SK-N-SH treated with all-trans-retinoic acid at 6 μM for 48 hours (cell line): ENCODE results near the gene HSPB6.

Experiments used
- ATAC-seq: fragments of 200-7000 bp; cut with Tn5 transposase; 3 replicates; pipeline ENCODE4 v1.9.1; 2020; ENCODE audit warnings: mild to moderate bottlenecking, moderate library complexity
- ARNTL ChIP-seq: fragments of 450-650 bp; formaldehyde crosslinking; IDR thresholded peaks from 2 replicates; pipeline ENCODE4 v1.5.0; 2020; ENCODE audit warnings: low read depth, mild to moderate bottlenecking, moderate library complexity, borderline replicate concordance
- BACH2 ChIP-seq: fragments of 250-450 bp; sonication (Bioruptor Pico); IDR thresholded peaks from 2 replicates; pipeline ENCODE4 v1.9.0; 2021; ENCODE audit warnings: mild to moderate bottlenecking, borderline replicate concordance
- CSDC2 ChIP-seq: fragments of 250-450 bp; sonication (Bioruptor Pico); IDR thresholded peaks from 2 replicates; pipeline ENCODE4 v1.5.0; 2020; ENCODE audit warnings: mild to moderate bottlenecking, moderate library complexity
- ESRRG ChIP-seq: fragments of 250-450 bp; sonication (Bioruptor Pico); IDR thresholded peaks from 2 replicates; pipeline ENCODE4 v1.6.1; 2021; ENCODE audit warnings: mild to moderate bottlenecking
- GLIS3 ChIP-seq: fragments of 250-450 bp; sonication (Bioruptor Pico); IDR thresholded peaks from 2 replicates; pipeline ENCODE4 v1.5.0; 2020; ENCODE audit warnings: mild to moderate bottlenecking, moderate library complexity
- ISL1 ChIP-seq: fragments of 250-450 bp; sonication (Bioruptor Pico); IDR thresholded peaks from 2 replicates; pipeline ENCODE4 v2.1.2; 2022; ENCODE audit warnings: mild to moderate bottlenecking, moderate library complexity
- OSR1 ChIP-seq: fragments of 250-450 bp; sonication (Bioruptor Pico); IDR thresholded peaks from 2 replicates; pipeline ENCODE4 v1.8.0; 2022; ENCODE audit warnings: moderate library complexity, mild to moderate bottlenecking, inconsistent platforms
- PPARA ChIP-seq: fragments of 250-450 bp; sonication (Bioruptor Pico); IDR thresholded peaks from 2 replicates; pipeline ENCODE4 v1.5.0; 2020; ENCODE audit warnings: mild to moderate bottlenecking, borderline replicate concordance
- RARB ChIP-seq: fragments of 250-450 bp; sonication (Bioruptor Pico); IDR thresholded peaks from 2 replicates; pipeline ENCODE4 v1.8.0; 2021; ENCODE audit warnings: mild to moderate bottlenecking, moderate library complexity
- SNAI2 ChIP-seq: fragments of 250-450 bp; sonication (Bioruptor Pico); IDR thresholded peaks from 2 replicates; pipeline ENCODE4 v1.5.0; 2020; ENCODE audit warnings: mild to moderate bottlenecking, moderate library complexity
- TCF4 ChIP-seq: fragments of 250-450 bp; sonication (Bioruptor Pico); IDR thresholded peaks from 2 replicates; pipeline ENCODE4 v1.8.0; 2021; ENCODE audit warnings: mild to moderate bottlenecking, moderate library complexity, borderline replicate concordance
- TOX ChIP-seq: fragments of 250-450 bp; sonication (Bioruptor Pico); IDR thresholded peaks from 2 replicates; pipeline ENCODE4 v1.8.0; 2021; ENCODE audit warnings: mild to moderate bottlenecking, moderate library complexity, borderline replicate concordance
- ZFP3 ChIP-seq: fragments of 250-450 bp; sonication (Bioruptor Pico); IDR thresholded peaks from 2 replicates; pipeline ENCODE4 v1.5.0; 2020; ENCODE audit warnings: mild to moderate bottlenecking, moderate library complexity
- ZFP30 ChIP-seq: fragments of 450-650 bp; formaldehyde crosslinking; IDR thresholded peaks from 2 replicates; pipeline ENCODE4 v1.5.0; 2022; ENCODE audit warnings: mild to moderate bottlenecking, moderate library complexity
- ZNF565 ChIP-seq: fragments of 450-650 bp; formaldehyde crosslinking; conservative IDR thresholded peaks from 2 replicates; pipeline ENCODE4 v1.5.0; 2020; ENCODE audit warnings: low read depth, mild to moderate bottlenecking, moderate library complexity
- ZNF70 ChIP-seq: fragments of 450-650 bp; formaldehyde crosslinking; IDR thresholded peaks from 2 replicates; pipeline ENCODE4 v1.5.0; 2020; ENCODE audit warnings: mild to moderate bottlenecking, moderate library complexity
- ZNF8 ChIP-seq: fragments of 450-650 bp; formaldehyde crosslinking; IDR thresholded peaks from 2 replicates; pipeline ENCODE4 v1.5.0; 2020; ENCODE audit warnings: mild to moderate bottlenecking, moderate library complexity
- TF ChIP-seq, protein P1 (sequence below): fragments of 250-450 bp; sonication (Bioruptor Pico); IDR thresholded peaks from 2 replicates; pipeline ENCODE4 v1.8.0; 2020; ENCODE audit warnings: mild to moderate bottlenecking, moderate library complexity, borderline replicate concordance
- TF ChIP-seq, protein P2 (sequence below): fragments of 250-450 bp; sonication (Bioruptor Pico); IDR thresholded peaks from 2 replicates; pipeline ENCODE4 v1.8.0; 2021; ENCODE audit warnings: low read depth, mild to moderate bottlenecking, moderate library complexity, borderline replicate concordance
- TF ChIP-seq, protein P3 (sequence below): fragments of 250-450 bp; sonication (Bioruptor Pico); IDR thresholded peaks from 2 replicates; pipeline ENCODE4 v1.5.1; 2020; ENCODE audit warnings: low read depth, mild to moderate bottlenecking, moderate library complexity
- TF ChIP-seq, protein P4 (sequence below): fragments of 250-450 bp; sonication (Bioruptor Pico); IDR thresholded peaks from 2 replicates; pipeline ENCODE4 v1.5.0; 2020; ENCODE audit warnings: mild to moderate bottlenecking, moderate library complexity
- TF ChIP-seq, protein P5 (sequence below): fragments of 250-450 bp; sonication (Bioruptor Pico); IDR thresholded peaks from 2 replicates; pipeline ENCODE4 v1.5.1; 2021; ENCODE audit warnings: mild to moderate bottlenecking, moderate library complexity

The HSPB6 gene

DNA sequence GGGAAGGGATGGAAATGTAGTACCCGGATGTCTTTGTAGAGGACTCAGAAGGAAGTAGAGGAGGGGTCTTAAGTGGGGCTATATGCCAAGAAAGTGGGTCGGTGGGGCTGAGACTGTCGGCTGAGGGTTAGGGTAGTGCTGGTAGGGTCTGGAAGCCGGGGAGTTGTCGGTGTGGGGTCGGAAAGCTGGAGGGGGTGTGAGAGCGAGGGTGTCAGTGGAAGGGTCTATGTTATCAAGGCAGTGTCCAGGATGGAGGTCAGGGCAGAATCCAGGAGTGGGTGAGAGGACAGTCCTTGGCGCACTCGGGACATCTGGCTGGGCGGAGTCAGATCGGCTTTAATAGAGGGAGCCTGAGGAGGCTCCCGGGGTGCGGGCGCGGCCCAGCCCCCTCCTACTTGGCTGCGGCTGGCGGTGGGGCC is 1.7 kb downstream of the HSPB6 start:
- ATAC-seq: no peak
- TF ChIP-seq ZNF8 (CRISPR knock-in tag) (no peak), TOX (CRISPR knock-in tag) (no peak), BACH2 (no peak), ZFP3 (CRISPR knock-in tag) (no peak), ZNF70 (no peak), CSDC2 (no peak)

DNA sequence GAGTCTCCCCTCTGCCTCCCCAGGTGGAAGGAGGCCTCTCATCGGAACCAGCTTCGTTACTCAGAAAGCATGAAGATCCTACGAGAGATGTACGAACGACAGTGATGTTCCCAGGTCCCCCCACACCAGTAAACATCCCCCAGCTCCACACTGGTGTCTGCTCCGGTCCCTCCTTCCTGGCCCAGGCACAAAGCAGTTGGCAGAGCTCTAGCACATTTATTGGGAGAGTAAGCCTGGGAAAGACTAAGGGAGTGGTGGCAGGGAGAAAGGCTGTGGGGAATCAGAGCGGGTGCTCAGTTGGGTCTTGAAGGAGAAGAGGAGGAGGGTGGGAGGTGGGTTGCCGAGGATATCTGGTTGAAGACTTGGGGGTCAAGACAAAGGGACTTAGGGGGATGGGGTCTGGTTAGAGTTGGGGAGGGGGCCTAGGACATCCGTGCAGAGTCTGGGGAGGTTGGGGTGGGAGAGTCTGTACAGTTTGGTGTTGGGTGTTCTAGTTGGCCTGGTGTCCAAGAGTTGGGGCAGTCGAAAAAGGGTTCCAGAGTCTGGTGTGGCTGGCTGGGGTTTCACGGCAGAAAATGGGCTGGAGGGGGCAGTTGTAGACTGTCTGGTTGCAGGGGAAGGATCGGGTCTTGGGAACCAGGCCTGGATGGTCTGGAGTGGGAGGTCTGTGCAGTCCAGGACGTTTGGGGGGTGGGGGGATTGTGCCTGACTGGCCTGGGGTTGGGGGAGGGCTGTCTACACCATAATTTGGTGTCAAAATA is 2.3 kb downstream of the HSPB6 start:
- TF ChIP-seq PPARA (CRISPR knock-in tag): no peak
- no peak for TF ChIP-seq ZNF565 (CRISPR knock-in tag)
- no peak for TF ChIP-seq ARNTL (CRISPR knock-in tag)
- no peak for ATAC-seq

DNA sequence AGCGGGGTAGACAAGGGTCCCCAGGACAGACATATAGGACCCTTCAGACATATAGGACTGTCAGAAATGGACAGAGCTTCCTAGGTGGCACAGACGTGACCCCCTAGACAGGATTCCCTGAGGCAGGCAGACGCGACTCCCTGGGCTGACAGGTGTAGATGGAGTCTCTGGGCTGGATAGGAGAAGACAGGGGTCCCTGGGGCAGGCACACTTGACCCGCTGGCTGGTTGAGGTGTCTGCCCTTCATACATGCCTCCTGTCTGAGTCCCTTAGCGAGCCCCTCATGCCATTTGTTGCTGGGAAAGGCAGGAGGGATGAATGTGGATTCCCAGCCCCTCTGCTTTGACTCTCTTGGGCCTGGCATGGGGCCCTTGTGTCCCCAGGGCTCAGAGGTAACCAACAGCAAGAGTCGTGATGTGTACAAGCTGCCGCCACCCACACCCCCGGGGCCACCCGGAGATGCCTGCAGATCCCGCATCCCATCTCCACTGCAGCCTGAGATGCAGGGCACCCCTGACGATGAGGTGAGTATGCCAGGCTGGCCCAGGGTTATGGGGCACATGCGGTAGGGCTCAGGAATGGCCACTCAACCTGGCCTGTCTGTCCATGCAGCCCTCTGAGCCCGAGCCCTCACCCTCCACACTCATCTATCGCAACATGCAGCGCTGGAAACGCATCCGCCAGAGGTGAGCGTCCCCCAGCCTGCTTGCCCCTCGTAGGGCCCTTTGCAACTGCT is 3.0 kb downstream of the HSPB6 start:
- TF ChIP-seq ARNTL (CRISPR knock-in tag) (no peak), RARB (no peak), BACH2 (no peak), ZFP30 (CRISPR knock-in tag) (no peak), SNAI2 (CRISPR knock-in tag) (no peak), ISL1 (CRISPR knock-in tag) (no peak)
- TF ChIP-seq, protein P1, sequence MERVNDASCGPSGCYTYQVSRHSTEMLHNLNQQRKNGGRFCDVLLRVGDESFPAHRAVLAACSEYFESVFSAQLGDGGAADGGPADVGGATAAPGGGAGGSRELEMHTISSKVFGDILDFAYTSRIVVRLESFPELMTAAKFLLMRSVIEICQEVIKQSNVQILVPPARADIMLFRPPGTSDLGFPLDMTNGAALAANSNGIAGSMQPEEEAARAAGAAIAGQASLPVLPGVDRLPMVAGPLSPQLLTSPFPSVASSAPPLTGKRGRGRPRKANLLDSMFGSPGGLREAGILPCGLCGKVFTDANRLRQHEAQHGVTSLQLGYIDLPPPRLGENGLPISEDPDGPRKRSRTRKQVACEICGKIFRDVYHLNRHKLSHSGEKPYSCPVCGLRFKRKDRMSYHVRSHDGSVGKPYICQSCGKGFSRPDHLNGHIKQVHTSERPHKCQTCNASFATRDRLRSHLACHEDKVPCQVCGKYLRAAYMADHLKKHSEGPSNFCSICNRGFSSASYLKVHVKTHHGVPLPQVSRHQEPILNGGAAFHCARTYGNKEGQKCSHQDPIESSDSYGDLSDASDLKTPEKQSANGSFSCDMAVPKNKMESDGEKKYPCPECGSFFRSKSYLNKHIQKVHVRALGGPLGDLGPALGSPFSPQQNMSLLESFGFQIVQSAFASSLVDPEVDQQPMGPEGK (CRISPR knock-in tag): no peak
- TF ChIP-seq, protein P2, sequence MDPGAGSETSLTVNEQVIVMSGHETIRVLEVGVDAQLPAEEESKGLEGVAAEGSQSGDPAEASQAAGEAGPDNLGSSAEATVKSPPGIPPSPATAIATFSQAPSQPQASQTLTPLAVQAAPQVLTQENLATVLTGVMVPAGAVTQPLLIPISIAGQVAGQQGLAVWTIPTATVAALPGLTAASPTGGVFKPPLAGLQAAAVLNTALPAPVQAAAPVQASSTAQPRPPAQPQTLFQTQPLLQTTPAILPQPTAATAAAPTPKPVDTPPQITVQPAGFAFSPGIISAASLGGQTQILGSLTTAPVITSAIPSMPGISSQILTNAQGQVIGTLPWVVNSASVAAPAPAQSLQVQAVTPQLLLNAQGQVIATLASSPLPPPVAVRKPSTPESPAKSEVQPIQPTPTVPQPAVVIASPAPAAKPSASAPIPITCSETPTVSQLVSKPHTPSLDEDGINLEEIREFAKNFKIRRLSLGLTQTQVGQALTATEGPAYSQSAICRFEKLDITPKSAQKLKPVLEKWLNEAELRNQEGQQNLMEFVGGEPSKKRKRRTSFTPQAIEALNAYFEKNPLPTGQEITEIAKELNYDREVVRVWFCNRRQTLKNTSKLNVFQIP (CRISPR knock-in tag): no peak
- TF ChIP-seq, protein P3, sequence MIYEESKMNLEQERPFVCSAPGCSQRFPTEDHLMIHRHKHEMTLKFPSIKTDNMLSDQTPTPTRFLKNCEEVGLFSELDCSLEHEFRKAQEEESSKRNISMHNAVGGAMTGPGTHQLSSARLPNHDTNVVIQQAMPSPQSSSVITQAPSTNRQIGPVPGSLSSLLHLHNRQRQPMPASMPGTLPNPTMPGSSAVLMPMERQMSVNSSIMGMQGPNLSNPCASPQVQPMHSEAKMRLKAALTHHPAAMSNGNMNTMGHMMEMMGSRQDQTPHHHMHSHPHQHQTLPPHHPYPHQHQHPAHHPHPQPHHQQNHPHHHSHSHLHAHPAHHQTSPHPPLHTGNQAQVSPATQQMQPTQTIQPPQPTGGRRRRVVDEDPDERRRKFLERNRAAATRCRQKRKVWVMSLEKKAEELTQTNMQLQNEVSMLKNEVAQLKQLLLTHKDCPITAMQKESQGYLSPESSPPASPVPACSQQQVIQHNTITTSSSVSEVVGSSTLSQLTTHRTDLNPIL (CRISPR knock-in tag): no peak
- TF ChIP-seq, all 23 proteins: peak for 0
- ATAC-seq: no peak

DNA sequence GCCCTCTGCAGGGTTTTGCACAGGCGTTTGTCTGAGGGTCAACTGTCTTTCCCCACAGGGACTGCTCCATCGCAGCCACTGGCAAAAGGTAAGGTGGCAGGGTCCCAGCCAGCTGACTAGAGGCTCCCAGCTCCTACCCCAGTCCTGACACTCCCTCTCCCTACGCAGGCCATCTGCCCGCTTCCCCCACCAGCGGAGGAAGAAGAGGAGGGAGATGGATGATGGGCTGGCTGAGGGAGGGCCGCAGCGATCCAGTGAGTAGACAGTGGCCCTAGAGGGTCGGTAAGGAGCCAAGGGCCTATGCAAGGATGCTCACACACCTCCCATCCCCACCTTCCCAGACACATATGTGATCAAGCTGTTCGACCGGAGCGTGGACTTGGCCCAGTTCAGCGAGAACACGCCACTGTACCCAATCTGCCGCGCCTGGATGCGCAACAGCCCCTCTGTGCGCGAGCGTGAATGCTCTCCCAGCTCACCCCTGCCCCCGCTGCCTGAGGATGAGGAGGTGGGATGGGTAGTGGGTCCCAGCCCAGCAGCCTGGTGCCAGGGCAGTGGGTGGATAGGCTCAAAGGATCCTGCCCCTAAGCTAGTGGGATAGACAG is 4.0 kb downstream of the HSPB6 start:
- ATAC-seq: no peak
- no peak for TF ChIP-seq ZFP30 (CRISPR knock-in tag)
- TF ChIP-seq BACH2: no peak
- TF ChIP-seq, protein P2 (CRISPR knock-in tag): no peak
- TF ChIP-seq, protein P4, sequence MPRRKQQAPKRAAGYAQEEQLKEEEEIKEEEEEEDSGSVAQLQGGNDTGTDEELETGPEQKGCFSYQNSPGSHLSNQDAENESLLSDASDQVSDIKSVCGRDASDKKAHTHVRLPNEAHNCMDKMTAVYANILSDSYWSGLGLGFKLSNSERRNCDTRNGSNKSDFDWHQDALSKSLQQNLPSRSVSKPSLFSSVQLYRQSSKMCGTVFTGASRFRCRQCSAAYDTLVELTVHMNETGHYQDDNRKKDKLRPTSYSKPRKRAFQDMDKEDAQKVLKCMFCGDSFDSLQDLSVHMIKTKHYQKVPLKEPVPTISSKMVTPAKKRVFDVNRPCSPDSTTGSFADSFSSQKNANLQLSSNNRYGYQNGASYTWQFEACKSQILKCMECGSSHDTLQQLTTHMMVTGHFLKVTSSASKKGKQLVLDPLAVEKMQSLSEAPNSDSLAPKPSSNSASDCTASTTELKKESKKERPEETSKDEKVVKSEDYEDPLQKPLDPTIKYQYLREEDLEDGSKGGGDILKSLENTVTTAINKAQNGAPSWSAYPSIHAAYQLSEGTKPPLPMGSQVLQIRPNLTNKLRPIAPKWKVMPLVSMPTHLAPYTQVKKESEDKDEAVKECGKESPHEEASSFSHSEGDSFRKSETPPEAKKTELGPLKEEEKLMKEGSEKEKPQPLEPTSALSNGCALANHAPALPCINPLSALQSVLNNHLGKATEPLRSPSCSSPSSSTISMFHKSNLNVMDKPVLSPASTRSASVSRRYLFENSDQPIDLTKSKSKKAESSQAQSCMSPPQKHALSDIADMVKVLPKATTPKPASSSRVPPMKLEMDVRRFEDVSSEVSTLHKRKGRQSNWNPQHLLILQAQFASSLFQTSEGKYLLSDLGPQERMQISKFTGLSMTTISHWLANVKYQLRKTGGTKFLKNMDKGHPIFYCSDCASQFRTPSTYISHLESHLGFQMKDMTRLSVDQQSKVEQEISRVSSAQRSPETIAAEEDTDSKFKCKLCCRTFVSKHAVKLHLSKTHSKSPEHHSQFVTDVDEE (CRISPR knock-in tag): no peak
- no peak for TF ChIP-seq GLIS3 (CRISPR knock-in tag)
- TF ChIP-seq PPARA (CRISPR knock-in tag): no peak
- TF ChIP-seq ARNTL (CRISPR knock-in tag): no peak
- no peak for TF ChIP-seq CSDC2
- TF ChIP-seq ESRRG (CRISPR knock-in tag): no peak
- TF ChIP-seq RARB: no peak
- TF ChIP-seq ZFP3 (CRISPR knock-in tag): no peak
- TF ChIP-seq, protein P5, sequence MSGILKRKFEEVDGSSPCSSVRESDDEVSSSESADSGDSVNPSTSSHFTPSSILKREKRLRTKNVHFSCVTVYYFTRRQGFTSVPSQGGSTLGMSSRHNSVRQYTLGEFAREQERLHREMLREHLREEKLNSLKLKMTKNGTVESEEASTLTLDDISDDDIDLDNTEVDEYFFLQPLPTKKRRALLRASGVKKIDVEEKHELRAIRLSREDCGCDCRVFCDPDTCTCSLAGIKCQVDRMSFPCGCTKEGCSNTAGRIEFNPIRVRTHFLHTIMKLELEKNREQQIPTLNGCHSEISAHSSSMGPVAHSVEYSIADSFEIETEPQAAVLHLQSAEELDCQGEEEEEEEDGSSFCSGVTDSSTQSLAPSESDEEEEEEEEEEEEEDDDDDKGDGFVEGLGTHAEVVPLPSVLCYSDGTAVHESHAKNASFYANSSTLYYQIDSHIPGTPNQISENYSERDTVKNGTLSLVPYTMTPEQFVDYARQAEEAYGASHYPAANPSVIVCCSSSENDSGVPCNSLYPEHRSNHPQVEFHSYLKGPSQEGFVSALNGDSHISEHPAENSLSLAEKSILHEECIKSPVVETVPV: no peak
- no peak for TF ChIP-seq OSR1
- TF ChIP-seq TOX (CRISPR knock-in tag): no peak
- no peak for TF ChIP-seq ZNF565 (CRISPR knock-in tag)
- no peak for TF ChIP-seq TCF4 (CRISPR knock-in tag)
- no peak for TF ChIP-seq ZNF70
